Spleen (tissue), 7 donors: ENCODE results near the gene SNX9.

Experiments used
- CTCF ChIP-seq, 11 experiments: fragments of 200-600 bp in 7 of 11; fragments of 450-650 bp in 4 of 11; sonication (generic) in 4 of 11; IDR thresholded peaks in 8 of 11; conservative IDR thresholded peaks in 3 of 11; 1 replicate in 7 of 11; 2 replicates in 4 of 11; pipeline versions ENCODE4 v1.4.0 to v1.8.0; 2016 to 2021; ENCODE audit warnings: antibody characterized with exemption in 11 of 11, inconsistent platforms in 4 of 11, mild to moderate bottlenecking in 1 of 11
- POLR2A ChIP-seq, 3 donors: fragments of 450-650 bp; IDR thresholded peaks; one replicate each; pipeline ENCODE4 v1.5.1; 2017; ENCODE audit warnings: antibody characterized with exemption in 3 of 3, mild to moderate bottlenecking in 1 of 3
- donor health status: DM: no; HTN: no; CAD: no; lungs with moderate emphysema.
- donor health status: DM: no; HTN: no; CAD: no.
- donor health status: DM: no; HTN: no; CAD: no.

GRCh38 chr6:157832250-157832967 is 9.4 kb downstream of the SNX9 start:
- TF ChIP-seq CTCF (IDR thresholded peaks at IDR 0.05 in 8 of 11, conservative IDR thresholded peaks at IDR 0.05 in 3 of 11) (no peak), POLR2A (IDR thresholded peaks at IDR 0.05) (no peak)
